Epidermal melanocyte (primary cell): ENCODE measurements around the gene CDC123.
"Not testable (repeated sequence)": the region's sequence is repeated elsewhere in the genome, so short reads cannot be mapped to it uniquely, and the experiment has no call there.

Experiments used
- DNase-seq: peaks from one replicate; pipeline ENCODE4 v3.0.0; 2011; ENCODE audit warnings: low spot score; ENCODE audit not compliant: insufficient read length

CDC123 gene

DNA sequence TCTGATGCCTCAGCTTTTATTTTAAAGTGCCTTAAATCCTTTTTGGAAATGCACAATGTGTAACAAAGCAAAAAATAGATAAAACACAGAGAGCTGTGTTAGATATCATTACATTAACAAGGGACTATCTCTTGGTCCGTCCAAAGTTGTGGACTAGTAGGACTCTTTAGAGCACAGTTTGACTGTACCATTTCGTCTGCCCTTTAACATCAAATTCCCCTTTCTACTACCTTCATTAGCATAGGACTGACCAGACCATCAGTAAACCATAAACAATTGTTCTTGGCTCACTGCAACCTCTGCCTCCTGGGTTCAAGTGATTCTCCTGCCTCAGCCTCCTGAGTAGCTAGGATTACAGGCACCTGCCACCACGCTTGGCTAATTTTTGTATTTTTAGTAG is 101.8 kb downstream of the CDC123 start:
- DNase-seq: not testable (repeated sequence)

DNA sequence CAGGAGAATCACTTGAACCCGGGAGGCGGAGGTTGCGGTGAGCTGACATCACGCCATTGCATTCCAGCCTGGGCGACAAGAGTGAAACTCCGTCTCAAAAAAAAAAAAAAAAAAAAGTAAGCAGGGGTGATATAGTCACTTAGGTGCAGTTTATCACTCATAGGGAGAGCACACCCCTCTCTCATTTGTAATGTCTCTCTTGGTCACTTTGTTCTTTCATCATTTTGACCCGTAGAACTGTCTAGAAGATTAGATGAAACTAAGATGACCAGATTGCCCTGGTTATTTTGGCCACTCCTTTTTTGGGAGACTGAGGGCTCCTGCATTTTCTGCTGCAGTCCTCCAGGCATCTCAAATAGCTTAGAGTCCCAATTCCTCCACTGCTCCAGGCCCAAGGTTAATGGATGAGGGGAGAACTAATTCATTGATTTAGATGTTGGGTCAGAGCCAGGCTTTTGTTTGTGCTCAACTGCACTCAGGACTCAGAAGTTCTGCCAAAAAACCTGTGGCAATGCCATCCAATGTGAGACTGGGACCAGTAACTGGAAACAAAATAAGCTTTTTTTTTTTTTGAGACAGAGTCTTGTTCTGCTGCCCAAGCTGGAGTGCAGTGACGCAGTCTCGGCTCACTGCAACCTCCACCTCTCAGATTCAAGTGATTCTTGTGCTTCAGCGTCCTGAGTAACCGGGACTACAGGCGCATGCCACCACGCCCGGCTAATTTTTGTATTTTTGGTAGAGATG is 103.4 kb downstream of the CDC123 start:
- DNase-seq: peak; percentile 12
